Activated CD4-positive, alpha-beta memory T cell treated with anti-CD3 and anti-CD28 coated beads for 36 hours (primary cell): ENCODE results near the gene SYCP3. TPM values are rescaled to one million over a fixed set of nuclear protein-coding genes. Genes with fewer than 3 reads are reported as not detected.

Experiments
- CTCF ChIA-PET: fragments of 350-600 bp; sonication (Branson Sonifier 250); formaldehyde crosslinking; loops from one replicate; lab custom pipeline; 2021; ENCODE audit warnings: antibody characterized with exemption, inconsistent platforms; lab: Charles Lee
- POLR2A ChIA-PET: fragments of 350-600 bp; sonication (Branson Sonifier 250); formaldehyde crosslinking; loops from one replicate; lab custom pipeline; 2021; ENCODE audit warnings: antibody characterized with exemption; lab: Charles Lee
- DNase-seq: peaks from one replicate; pipeline ENCODE4 v3.0.0-alpha.2; 2020
- H3K27ac Mint-ChIP-seq: one replicate; pipeline ENCODE4 v1.8.0; 2021; ENCODE audit warnings: mixed read lengths
- H3K27me3 Mint-ChIP-seq: one replicate; pipeline ENCODE4 v1.8.0; 2021; ENCODE audit warnings: mixed read lengths
- H3K36me3 Mint-ChIP-seq: one replicate; pipeline ENCODE4 v1.8.0; 2021; ENCODE audit warnings: mixed read lengths
- H3K4me1 Mint-ChIP-seq: one replicate; pipeline ENCODE4 v1.8.0; 2021; ENCODE audit warnings: low read depth, mixed read lengths
- H3K4me3 Mint-ChIP-seq: one replicate; pipeline ENCODE4 v1.8.0; 2021; ENCODE audit warnings: mild to moderate bottlenecking, mixed read lengths
- H3K9me3 Mint-ChIP-seq: one replicate; pipeline ENCODE4 v1.8.0; 2021; ENCODE audit warnings: mixed read lengths
- intact Hi-C: fragments of 100-400 bp; cut with micrococcal nuclease; formaldehyde crosslinking; loops from one replicate; pipeline ENCODE4 v1.15.1; 2023
- total RNA-seq, 2 experiments: library from RNA; stranded (reverse); gene quantifications; one replicate each; pipeline ENCODE4 v1.2.3, GENCODE V29; 2021

Gene SYCP3
- total RNA-seq, 2 experiments from 2014 or later: 0.07 TPM; not detected in 1

GRCh38 chr12:101777485-101777884 lies 38.2 kb upstream of the SYCP3 start:
- DNase-seq: no peak
- H3K27me3 Mint-ChIP-seq: no peaks in the 10 kb centered on the region
- H3K36me3 Mint-ChIP-seq: peaks cover 3% of the 10 kb centered on the region
- no peak overlapping the region for H3K27ac Mint-ChIP-seq
- peaks cover 17% of the 10 kb centered on the region for H3K4me1 Mint-ChIP-seq
- POLR2A ChIA-PET: interaction anchor here (1.4 kb wide), 1 partner anchor 53 kb away, joined by 5 read pairs; the partner anchor contains the start of gene GNPTAB
- CTCF ChIA-PET: interaction anchor here (2.1 to 2.4 kb wide), 2 partner anchors 53 to 63 kb away, joined by 10 to 21 read pairs; partner anchors contain the start of gene GNPTAB
- H3K9me3 Mint-ChIP-seq: no peaks in the 10 kb centered on the region
- intact Hi-C loops: no loop called here
- no peak overlapping the region for H3K4me3 Mint-ChIP-seq

- no peak overlapping the region for H3K4me3 Mint-ChIP-seq
- H3K9me3 Mint-ChIP-seq: no peaks in the 10 kb centered on the region
- no peaks in the 10 kb centered on the region for H3K27me3 Mint-ChIP-seq
- peaks cover 3% of the 10 kb centered on the region for H3K36me3 Mint-ChIP-seq
- peaks cover 8% of the 10 kb centered on the region for H3K4me1 Mint-ChIP-seq
- CTCF ChIA-PET: interaction anchor here (1.2 to 2.4 kb wide), 2 partner anchors 54 to 64 kb away, joined by 5 to 10 read pairs; partner anchors contain the start of gene GNPTAB
- DNase-seq: no peak
- H3K27ac Mint-ChIP-seq: no peak overlapping the region
- intact Hi-C loops: no loop called here
- POLR2A ChIA-PET: no interaction called here
Measured at GRCh38 chr12:101775816-101776215, 36.6 kb upstream of the SYCP3 start.

- Mint-ChIP-seq H3K36me3 (peaks cover 8% of the 10 kb centered on the region), H3K9me3 (no peaks in the 10 kb centered on the region), H3K4me1 (peaks cover 6% of the 10 kb centered on the region), H3K27ac (no peak overlapping the region), H3K4me3 (no peak overlapping the region), H3K27me3 (no peaks in the 10 kb centered on the region)
- peak; percentile 72 for DNase-seq
- intact Hi-C loops: loop anchor here (1.0 to 5.0 kb wide), 5 partner anchors 58 to 359 kb away; no protein-coding TSS in a partner anchor
- ChIA-PET POLR2A (no interaction called here), CTCF (interaction anchor here (0.5 to 3.6 kb wide), 27 partner anchors 8 to 366 kb away, joined by 3 to 155 read pairs (median 4); partner anchors contain the start of genes ARL1 and GNPTAB)
Measured at GRCh38 chr12:101773650-101774162, 34.4 kb upstream of the SYCP3 start.

- intact Hi-C loops: loop anchor here (5.0 kb wide), 2 partner anchors 145 to 165 kb away; no protein-coding TSS in a partner anchor
- ChIA-PET CTCF (interaction anchor here (2.5 to 3.6 kb wide), 5 partner anchors 12 to 68 kb away, joined by 12 to 155 read pairs (median 27); partner anchors contain the start of gene GNPTAB), POLR2A (interaction anchor here (0.6 kb wide), 1 partner anchor 73 kb away, joined by 3 read pairs; no protein-coding TSS in a partner anchor)
- Mint-ChIP-seq H3K9me3 (no peaks in the 10 kb centered on the region), H3K36me3 (peaks cover 7% of the 10 kb centered on the region), H3K4me1 (peaks cover 6% of the 10 kb centered on the region), H3K27me3 (no peaks in the 10 kb centered on the region), H3K4me3 (no peak overlapping the region), H3K27ac (no peak overlapping the region)
- peak; percentile 16 for DNase-seq
Measured at GRCh38 chr12:101772012-101772775, 32.9 kb upstream of the SYCP3 start.

- Mint-ChIP-seq H3K4me3 (no peak overlapping the region), H3K4me1 (peaks cover 6% of the 10 kb centered on the region), H3K27ac (no peak overlapping the region), H3K9me3 (no peaks in the 10 kb centered on the region), H3K27me3 (no peaks in the 10 kb centered on the region), H3K36me3 (peaks cover 7% of the 10 kb centered on the region)
- ChIA-PET CTCF (interaction anchor here (0.8 to 1.7 kb wide), 2 partner anchors 10 to 69 kb away, joined by 3 to 4 read pairs; no protein-coding TSS in a partner anchor), POLR2A (no interaction called here)
- no peak for DNase-seq
- intact Hi-C loops: loop anchor here (5.0 kb wide), 2 partner anchors 147 to 167 kb away; no protein-coding TSS in a partner anchor
Measured at GRCh38 chr12:101769865-101770264, 30.6 kb upstream of the SYCP3 start.

- ChIA-PET CTCF (interaction anchor here (1.1 to 1.5 kb wide), 3 partner anchors 9 to 349 kb away, joined by 3 to 6 read pairs (median 5); partner anchors contain the start of gene GNPTAB), POLR2A (no interaction called here)
- H3K4me1 Mint-ChIP-seq: peaks cover 6% of the 10 kb centered on the region
- H3K9me3 Mint-ChIP-seq: no peaks in the 10 kb centered on the region
- H3K36me3 Mint-ChIP-seq: peaks cover 7% of the 10 kb centered on the region
- intact Hi-C loops: no loop called here
- H3K27ac Mint-ChIP-seq: no peak overlapping the region
- no peak for DNase-seq
- H3K27me3 Mint-ChIP-seq: no peaks in the 10 kb centered on the region
- H3K4me3 Mint-ChIP-seq: no peak overlapping the region
Measured at GRCh38 chr12:101768781-101769180, 29.5 kb upstream of the SYCP3 start.

- ChIA-PET CTCF (interaction anchor here (0.6 to 2.0 kb wide), 4 partner anchors 63 to 353 kb away, joined by 3 to 8 read pairs (median 3); no protein-coding TSS in a partner anchor), POLR2A (no interaction called here)
- no peak for DNase-seq
- intact Hi-C loops: no loop called here
- H3K36me3 Mint-ChIP-seq: peaks cover 7% of the 10 kb centered on the region
- no peaks in the 10 kb centered on the region for H3K9me3 Mint-ChIP-seq
- peaks cover 6% of the 10 kb centered on the region for H3K4me1 Mint-ChIP-seq
- no peak overlapping the region for H3K27ac Mint-ChIP-seq
- no peak overlapping the region for H3K4me3 Mint-ChIP-seq
- H3K27me3 Mint-ChIP-seq: no peaks in the 10 kb centered on the region
Measured at GRCh38 chr12:101767537-101767936, 28.3 kb upstream of the SYCP3 start.

GRCh38 chr12:101764051-101764792 lies 25.0 kb upstream of the SYCP3 start:
- intact Hi-C loops: no loop called here
- H3K4me1 Mint-ChIP-seq: no peaks in the 10 kb centered on the region
- H3K27ac Mint-ChIP-seq: no peak overlapping the region
- no peaks in the 10 kb centered on the region for H3K9me3 Mint-ChIP-seq
- POLR2A ChIA-PET: no interaction called here
- H3K36me3 Mint-ChIP-seq: no peaks in the 10 kb centered on the region
- no peak for DNase-seq
- H3K4me3 Mint-ChIP-seq: no peak overlapping the region
- CTCF ChIA-PET: interaction anchor here (1.8 kb wide), 1 partner anchor 67 kb away, joined by 7 read pairs; the partner anchor contains the start of gene GNPTAB
- H3K27me3 Mint-ChIP-seq: no peaks in the 10 kb centered on the region

GRCh38 chr12:101763246-101763931 lies 24.1 kb upstream of the SYCP3 start:
- no peak overlapping the region for H3K4me3 Mint-ChIP-seq
- no peaks in the 10 kb centered on the region for H3K4me1 Mint-ChIP-seq
- H3K27me3 Mint-ChIP-seq: no peaks in the 10 kb centered on the region
- ChIA-PET CTCF (interaction anchor here (1.8 kb wide), 1 partner anchor 67 kb away, joined by 7 read pairs; the partner anchor contains the start of gene GNPTAB), POLR2A (no interaction called here)
- H3K9me3 Mint-ChIP-seq: no peaks in the 10 kb centered on the region
- DNase-seq: no peak
- intact Hi-C loops: no loop called here
- no peak overlapping the region for H3K27ac Mint-ChIP-seq
- peaks cover 2% of the 10 kb centered on the region for H3K36me3 Mint-ChIP-seq

GRCh38 chr12:101761781-101762180 lies 22.5 kb upstream of the SYCP3 start:
- H3K9me3 Mint-ChIP-seq: no peaks in the 10 kb centered on the region
- H3K27ac Mint-ChIP-seq: no peak overlapping the region
- H3K27me3 Mint-ChIP-seq: no peaks in the 10 kb centered on the region
- no peak for DNase-seq
- no peak overlapping the region for H3K4me3 Mint-ChIP-seq
- ChIA-PET POLR2A (no interaction called here), CTCF (interaction anchor here (0.5 to 1.2 kb wide), 3 partner anchors 48 to 438 kb away, joined by 3 to 4 read pairs (median 4); no protein-coding TSS in a partner anchor)
- no peaks in the 10 kb centered on the region for H3K4me1 Mint-ChIP-seq
- peaks cover 5% of the 10 kb centered on the region for H3K36me3 Mint-ChIP-seq
- intact Hi-C loops: no loop called here

GRCh38 chr12:101761350-101761749 lies 22.1 kb upstream of the SYCP3 start:
- intact Hi-C loops: no loop called here
- POLR2A ChIA-PET: no interaction called here

More at GRCh38 chr12:101761350-101761749, 22.1 kb upstream of the SYCP3 start:
- no peaks in the 10 kb centered on the region for H3K4me1 Mint-ChIP-seq
- CTCF ChIA-PET: interaction anchor here (0.5 to 2.6 kb wide), 5 partner anchors 18 to 438 kb away, joined by 3 to 23 read pairs (median 4); no protein-coding TSS in a partner anchor
- H3K9me3 Mint-ChIP-seq: no peaks in the 10 kb centered on the region
- no peak overlapping the region for H3K4me3 Mint-ChIP-seq
- no peak overlapping the region for H3K27ac Mint-ChIP-seq
- H3K36me3 Mint-ChIP-seq: peaks cover 6% of the 10 kb centered on the region
- no peak for DNase-seq
- H3K27me3 Mint-ChIP-seq: no peaks in the 10 kb centered on the region
